Measurements from ENCODE around the gene LEO1.

Gene LEO1

GRCh38 chr15:51971375-51972133 lies at the start of gene LEO1:
LEO1 (minus strand) TSS chr15:51971778; CDS start chr15:51971745, 33 bp downstream.
- DNase-seq (ENCODE audit: low spot score), result peak; percentile 96

GRCh38 chr15:52021128-52021671 lies 49.6 kb upstream of the LEO1 start:
- peak; percentile 65 for DNase-seq (ENCODE audit: low spot score)

- DNase-seq (ENCODE audit: low spot score), result no peak
These were observed 48.9 kb upstream of the LEO1 start for GRCh38 chr15:52020221-52021085.

DNA sequence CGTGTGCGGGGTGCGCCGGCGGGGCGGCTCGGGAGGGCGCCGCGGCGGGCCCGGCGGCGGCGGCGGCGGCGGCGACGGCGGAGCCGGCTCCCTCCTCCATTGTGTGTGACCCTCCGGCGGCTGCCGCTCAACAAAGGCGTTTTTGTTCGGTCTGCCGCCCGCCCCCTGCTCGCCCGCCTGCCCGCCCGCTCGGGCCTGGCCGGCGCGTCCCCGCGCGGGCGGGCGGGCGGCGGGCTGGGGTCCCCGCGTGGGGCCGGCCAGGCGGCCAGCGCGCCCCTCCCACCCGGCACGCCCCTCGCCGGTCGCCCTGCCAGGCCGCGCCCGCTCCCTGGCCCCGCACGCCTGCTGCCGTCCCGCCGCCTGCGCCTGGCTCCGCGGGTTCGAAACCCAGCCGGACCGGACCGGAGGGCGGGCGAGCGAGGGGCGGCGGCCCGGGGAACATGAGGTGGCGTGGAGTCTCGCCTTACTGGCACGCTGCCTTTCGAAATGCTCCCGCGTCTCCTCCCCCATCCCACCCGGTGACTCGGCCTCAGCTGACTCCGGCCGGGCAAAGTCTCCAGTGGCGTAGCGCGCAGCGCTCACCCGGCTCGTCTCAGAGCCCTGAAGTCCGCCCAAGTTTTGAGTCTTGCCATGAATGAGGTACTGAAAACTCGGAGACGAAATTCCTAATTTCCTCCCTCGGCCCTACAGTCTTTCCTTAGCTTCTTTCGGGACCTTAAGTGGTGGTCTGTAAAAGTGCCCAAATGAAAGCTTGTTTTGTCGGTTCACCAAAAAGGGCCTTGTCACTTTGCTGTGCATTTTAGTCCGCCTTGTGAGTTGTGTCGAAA lies 48.0 kb upstream of the LEO1 start:
- DNase-seq (ENCODE audit: low spot score), result peak; percentile 87

DNA sequence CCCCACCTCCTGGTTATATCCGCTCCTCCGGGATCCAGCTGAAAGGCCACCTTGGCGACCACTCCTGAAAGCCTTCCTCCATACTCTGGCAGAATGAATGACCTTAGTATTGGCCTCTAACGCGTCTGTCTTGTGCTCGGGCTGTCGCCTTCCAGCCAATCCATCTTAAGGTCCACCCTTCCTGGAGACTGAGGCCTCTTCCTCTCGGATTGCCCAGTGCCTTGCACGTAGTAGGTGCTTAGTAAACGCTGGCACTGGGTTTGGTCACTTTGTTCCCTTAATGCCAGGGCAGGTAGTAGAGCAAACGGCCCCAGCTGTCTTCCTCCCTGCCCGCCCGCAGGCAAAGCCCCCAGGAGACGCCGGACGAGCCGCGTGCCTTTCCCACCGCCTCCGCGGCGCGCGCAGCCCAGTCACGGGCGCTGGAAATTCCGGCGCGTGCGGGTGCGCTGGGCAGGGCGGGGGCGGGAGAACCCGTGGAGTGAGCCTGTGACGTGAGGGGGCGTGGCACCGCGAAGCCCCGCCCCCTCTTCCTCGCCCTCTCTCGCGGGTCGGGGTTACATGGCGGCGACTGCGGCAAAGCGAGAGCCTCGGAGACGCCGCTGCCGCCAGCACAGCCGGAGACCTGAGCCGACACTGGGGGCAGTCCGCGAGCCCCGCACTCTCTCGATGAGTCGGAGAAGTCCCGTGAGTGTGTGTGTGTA lies 47.3 kb upstream of the LEO1 start, which contains the start of gene MAPK6:
TSS of gene MAPK6 (plus strand) at position 527 of the 701 bp plus-strand sequence. CDS start 27,242 bp downstream, outside the sequence.
- peak; percentile 94 for DNase-seq (ENCODE audit: low spot score)

DNA sequence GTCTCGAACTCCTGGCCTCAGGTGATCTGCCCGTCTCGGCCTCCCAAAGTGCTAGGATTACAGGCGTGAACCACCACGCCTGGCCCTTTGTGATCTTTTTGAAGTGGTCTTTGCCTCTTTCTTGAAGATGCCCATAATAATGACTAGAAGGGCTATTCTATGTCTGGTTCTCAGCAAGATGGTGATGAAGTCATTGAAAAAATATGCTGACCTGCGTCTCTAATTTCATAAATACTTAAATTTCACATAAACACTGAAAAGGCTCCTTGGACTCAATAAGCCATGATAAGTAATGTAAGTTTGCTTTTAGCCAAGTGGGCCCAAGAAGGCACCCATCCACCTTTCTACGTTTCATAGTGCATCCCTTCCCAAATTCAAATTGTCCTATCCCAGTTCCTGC lies 46.7 kb upstream of the LEO1 start:
- DNase-seq (ENCODE audit: low spot score), result no peak

DNA sequence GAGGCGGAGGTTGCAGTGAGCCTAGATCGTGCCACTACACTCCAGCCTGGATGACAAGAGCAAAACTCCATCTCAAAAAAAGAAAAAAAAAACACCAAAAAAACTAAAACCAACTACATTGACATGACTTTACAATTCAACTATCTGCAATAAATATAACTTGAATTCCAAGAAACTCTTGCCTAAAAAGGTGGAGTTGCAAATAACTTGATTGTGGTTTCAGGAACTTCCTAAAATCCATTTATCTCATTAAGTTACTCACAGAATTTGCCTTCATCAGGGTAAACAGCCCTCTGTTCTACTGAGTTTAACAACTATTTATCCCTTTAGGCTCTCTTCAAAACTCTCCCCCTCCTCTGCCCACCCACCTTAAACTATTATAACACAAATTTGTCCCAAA lies 44.7 kb upstream of the LEO1 start:
- DNase-seq (ENCODE audit: low spot score), result no peak

- DNase-seq (ENCODE audit: low spot score), result no peak
These were observed 43.0 kb upstream of the LEO1 start for GRCh38 chr15:52014616-52015015.

DNA sequence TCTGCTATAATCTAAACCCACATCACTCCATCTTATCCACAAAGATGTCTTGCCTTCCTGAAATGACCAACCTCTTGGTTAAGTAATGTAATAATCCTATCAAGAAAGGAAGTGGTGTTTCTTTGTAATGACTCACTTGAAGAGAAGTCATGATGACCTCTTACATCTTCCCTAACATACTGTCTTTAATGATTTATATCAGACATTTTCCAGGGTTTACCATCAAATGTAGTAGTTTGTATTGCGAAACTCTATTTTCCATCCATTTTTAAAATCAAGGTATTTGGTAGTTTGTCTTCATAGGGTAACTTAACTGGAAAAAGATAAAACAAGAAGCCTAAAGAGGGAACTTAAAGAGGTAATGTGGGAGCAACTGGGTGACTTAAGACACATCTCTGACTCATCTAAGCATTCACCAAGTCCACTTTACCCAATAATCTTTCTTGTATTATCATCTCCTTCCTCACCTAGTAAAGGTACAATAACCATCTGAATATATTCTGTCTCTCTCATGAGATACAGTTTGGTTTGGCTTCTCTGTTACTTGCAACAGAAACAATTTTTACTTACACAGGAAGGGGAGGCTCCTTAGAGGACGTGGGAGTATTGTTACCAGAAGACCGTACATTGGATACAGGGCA lies 41.7 kb upstream of the LEO1 start:
- DNase-seq (ENCODE audit: low spot score), result no peak

DNA sequence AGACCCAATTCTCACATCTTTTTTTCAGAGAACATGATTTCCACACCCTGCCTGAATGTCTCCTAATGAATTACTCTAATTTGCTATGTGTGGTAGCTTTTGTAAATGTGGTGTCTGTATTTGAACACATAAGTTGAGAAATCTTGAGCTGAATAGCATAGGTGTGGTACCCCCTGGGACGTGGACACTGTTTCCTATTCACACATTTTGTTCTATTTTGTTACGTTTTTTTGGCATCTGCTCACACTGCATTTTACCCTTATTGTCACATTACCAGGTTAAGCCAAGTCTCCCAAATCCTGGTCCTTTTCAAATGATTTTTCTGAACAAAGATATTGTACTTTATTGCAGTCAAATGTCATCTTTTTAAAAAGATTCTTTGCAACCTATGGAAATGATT lies 40.6 kb upstream of the LEO1 start:
- DNase-seq (ENCODE audit: low spot score), result no peak

- DNase-seq (ENCODE audit: low spot score), result peak; percentile 79
These were observed 40.1 kb upstream of the LEO1 start for GRCh38 chr15:52011711-52012144.

DNA sequence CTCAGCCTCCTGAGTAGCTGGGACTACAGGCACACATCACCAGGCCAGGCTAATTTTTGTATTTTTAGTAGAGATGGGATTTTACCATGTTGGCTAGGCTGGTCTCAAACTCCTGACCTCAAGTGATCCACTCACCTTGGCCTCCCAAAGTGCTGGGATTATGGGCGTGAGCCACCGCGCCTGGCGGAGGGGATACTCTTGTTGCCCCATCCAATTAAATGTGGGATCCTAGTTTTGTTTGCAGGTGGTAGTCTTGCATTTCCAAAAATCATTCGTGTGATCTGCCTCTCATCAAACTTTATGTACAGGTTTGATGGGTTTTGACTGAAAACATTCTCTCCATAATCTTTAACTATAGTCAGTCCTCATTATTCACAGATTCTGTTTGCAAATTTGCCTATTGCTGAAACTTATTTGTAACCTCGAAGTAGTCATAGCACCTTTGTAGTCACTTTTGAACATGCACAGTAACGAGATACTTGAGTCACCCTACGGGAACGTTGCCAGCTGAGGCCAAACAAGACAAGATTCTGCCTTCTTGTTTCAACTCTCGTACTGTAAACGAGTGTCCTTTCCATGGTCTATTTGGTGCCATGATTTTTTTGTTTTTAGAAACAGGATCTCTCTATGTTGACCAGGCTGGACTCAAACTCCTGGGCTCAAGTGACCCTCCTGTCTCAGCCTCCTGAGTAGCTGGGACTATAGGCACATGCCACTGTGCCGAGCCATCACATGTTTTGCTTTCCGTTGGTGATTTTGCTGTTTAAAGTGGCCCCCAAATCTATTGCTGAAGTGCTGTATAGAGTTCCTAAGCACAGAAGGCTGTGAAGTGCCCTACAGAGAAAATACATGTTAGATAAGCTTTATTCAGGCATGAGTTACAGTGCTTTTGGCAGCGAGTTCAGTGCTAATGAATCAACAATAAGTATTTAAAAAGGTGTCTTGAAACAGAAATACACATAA lies 39.3 kb upstream of the LEO1 start:
- DNase-seq (ENCODE audit: low spot score), result no peak

- DNase-seq (ENCODE audit: low spot score), result no peak
These were observed 37.3 kb upstream of the LEO1 start for GRCh38 chr15:52008698-52009434.

DNA sequence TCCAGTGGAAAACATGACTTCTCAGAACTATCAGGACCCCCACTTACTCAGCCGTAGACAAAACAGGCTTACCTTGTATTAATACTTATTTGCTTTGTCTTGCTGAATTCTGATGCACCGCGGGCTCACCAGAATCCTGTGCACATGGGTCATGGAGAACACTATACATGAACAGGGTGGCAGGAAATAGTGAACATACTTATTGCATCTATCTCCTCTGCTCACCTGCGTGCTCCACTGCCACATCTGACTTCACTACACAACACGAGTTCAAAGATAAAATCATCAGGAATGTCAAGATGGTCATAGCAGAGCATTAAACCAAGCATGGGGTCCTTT lies 36.8 kb upstream of the LEO1 start:
- no peak for DNase-seq (ENCODE audit: low spot score)

- DNase-seq (ENCODE audit: low spot score), result no peak
These were observed 35.2 kb upstream of the LEO1 start for GRCh38 chr15:52006702-52007340.

GRCh38 chr15:52005748-52006701 lies 34.4 kb upstream of the LEO1 start:
- DNase-seq (ENCODE audit: low spot score), result no peak

DNA sequence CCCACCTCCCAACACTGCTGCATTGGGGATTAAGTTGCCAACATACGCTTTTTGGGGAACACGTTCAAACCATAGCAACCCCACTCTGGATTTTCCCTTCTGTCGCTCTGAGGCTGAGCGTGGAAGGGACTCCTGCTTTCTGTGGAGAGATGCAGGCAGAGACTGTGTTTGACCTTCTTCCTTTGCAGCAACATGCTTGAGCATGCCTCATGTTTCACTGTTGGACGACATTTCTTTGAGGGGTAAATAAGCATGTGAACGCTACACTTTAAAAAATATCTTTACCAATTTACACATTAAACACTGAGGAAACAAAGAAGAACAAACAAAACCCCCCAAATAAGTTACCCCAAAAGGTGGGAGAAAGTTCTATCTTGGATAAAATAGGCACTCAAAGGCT lies 33.2 kb upstream of the LEO1 start:
- DNase-seq (ENCODE audit: low spot score), result no peak

Measured in Ammon's horn (tissue), 1 donor.